Stimulated activated memory B cell treated with anti-CD40 and anti-IgM and Interleukin-4, amounts not matched to agents 10 μg/mL and 1 μg/mL and 100 μg/mL, for 72 hours (primary cell): ENCODE data around the gene ZNF132.

Experiments used
- ATAC-seq: fragments of 150-1000 bp; cut with Tn5 transposase; 2 replicates; pipeline ENCODE4 v1.10.0; 2021
- H3K27ac Mint-ChIP-seq: one replicate; pipeline ENCODE4 v1.8.0; 2022; ENCODE audit warnings: mild to moderate bottlenecking, mixed read lengths
- H3K27me3 Mint-ChIP-seq: one replicate; pipeline ENCODE4 v1.8.0; 2022; ENCODE audit warnings: mixed read lengths
- H3K36me3 Mint-ChIP-seq: one replicate; pipeline ENCODE4 v1.8.0; 2022; ENCODE audit warnings: mixed read lengths
- H3K4me1 Mint-ChIP-seq: one replicate; pipeline ENCODE4 v1.8.0; 2022; ENCODE audit warnings: mixed read lengths
- H3K4me3 Mint-ChIP-seq: one replicate; pipeline ENCODE4 v1.8.0; 2022; ENCODE audit warnings: mild to moderate bottlenecking, moderate library complexity, mixed read lengths
- H3K9me3 Mint-ChIP-seq: one replicate; pipeline ENCODE4 v1.8.0; 2022; ENCODE audit warnings: mixed read lengths

ZNF132 gene

GRCh38 chr19:58388175-58388526, 51.8 kb downstream of the ZNF132 start:
- no peak for ATAC-seq
- Mint-ChIP-seq H3K9me3 (no peaks in the 10 kb centered on the region), H3K27me3 (no peaks in the 10 kb centered on the region), H3K4me3 (peak overlapping the region; percentile 92), H3K36me3 (peaks cover 36% of the 10 kb centered on the region), H3K27ac (peak overlapping the region; percentile 97), H3K4me1 (peaks cover 37% of the 10 kb centered on the region)

- peaks cover 41% of the 10 kb centered on the region for H3K4me1 Mint-ChIP-seq
- H3K36me3 Mint-ChIP-seq, result peaks cover 30% of the 10 kb centered on the region
- no peak for ATAC-seq
- peak overlapping the region; percentile 97 for H3K27ac Mint-ChIP-seq
- peak overlapping the region; percentile 92 for H3K4me3 Mint-ChIP-seq
- H3K27me3 Mint-ChIP-seq, result no peaks in the 10 kb centered on the region
- no peaks in the 10 kb centered on the region for H3K9me3 Mint-ChIP-seq
Measured at GRCh38 chr19:58387338-58388174, 52.4 kb downstream of the ZNF132 start.

- Mint-ChIP-seq H3K4me3 (peak within 1 kb of the TSS; percentile 92), H3K27me3 (no peaks in the 10 kb centered on the region), H3K27ac (peak within 1 kb of the TSS; percentile 97), H3K4me1 (peaks cover 49% of the 10 kb centered on the region), H3K9me3 (no peaks in the 10 kb centered on the region), H3K36me3 (peaks cover 24% of the 10 kb centered on the region)
- peak; percentile 95 for ATAC-seq
Measured at GRCh38 chr19:58386576-58387337, 53.2 kb downstream of the ZNF132 start, which contains the start of gene RPS5. RPS5 (plus strand) TSS chr19:58387269; CDS start chr19:58388138, 869 bp downstream.

GRCh38 chr19:58385891-58386575, 53.9 kb downstream of the ZNF132 start:
- Mint-ChIP-seq H3K27me3 (no peaks in the 10 kb centered on the region), H3K4me1 (peaks cover 50% of the 10 kb centered on the region), H3K36me3 (peaks cover 23% of the 10 kb centered on the region), H3K4me3 (peak overlapping the region; percentile 92), H3K27ac (peak overlapping the region; percentile 97), H3K9me3 (no peaks in the 10 kb centered on the region)
- peak; percentile 17 for ATAC-seq

- no peak for ATAC-seq
- H3K4me3 Mint-ChIP-seq, result peak overlapping the region; percentile 92
- H3K9me3 Mint-ChIP-seq, result no peaks in the 10 kb centered on the region
- H3K4me1 Mint-ChIP-seq, result peaks cover 46% of the 10 kb centered on the region
- no peaks in the 10 kb centered on the region for H3K27me3 Mint-ChIP-seq
- peak overlapping the region; percentile 97 for H3K27ac Mint-ChIP-seq
- H3K36me3 Mint-ChIP-seq, result peaks cover 17% of the 10 kb centered on the region
Measured at GRCh38 chr19:58385313-58385890, 54.6 kb downstream of the ZNF132 start.

- no peaks in the 10 kb centered on the region for H3K9me3 Mint-ChIP-seq
- ATAC-seq, result no peak
Measured at GRCh38 chr19:58382997-58383603, 56.9 kb downstream of the ZNF132 start.

More at GRCh38 chr19:58382997-58383603, 56.9 kb downstream of the ZNF132 start:
- peaks cover 53% of the 10 kb centered on the region for H3K4me1 Mint-ChIP-seq
- no peak overlapping the region for H3K4me3 Mint-ChIP-seq
- peaks cover 4% of the 10 kb centered on the region for H3K36me3 Mint-ChIP-seq
- no peaks in the 10 kb centered on the region for H3K27me3 Mint-ChIP-seq
- H3K27ac Mint-ChIP-seq, result no peak overlapping the region
